Kidney (tissue), 14 donors: ENCODE data around the gene CSF1. TPM values are rescaled to one million over a fixed set of nuclear protein-coding genes. Genes with fewer than 3 reads are reported as not detected.

Source experiments
- DNase-seq, 5 donors: peaks; one replicate each; pipeline ENCODE4 v3.0.0-alpha.2; 2013 to 2020
- FAIRE-seq: peaks from 2 replicates; lab custom pipeline; 2012; peaks lifted over from hg19 to GRCh38; lab: Jason Lieb, UNC
- H3K27ac ChIP-seq, 2 donors: one replicate each; pipeline ENCODE4 v1.7.0; 2013; ENCODE audit warnings: low read depth in 2 of 2, low read length in 2 of 2, inconsistent platforms in 1 of 2
- H3K27me3 ChIP-seq: one replicate; pipeline ENCODE4 v1.7.1; 2013; ENCODE audit warnings: low read length, inconsistent platforms; ENCODE audit not compliant: control insufficient read depth, insufficient read depth
- H3K36me3 ChIP-seq, 3 donors: one replicate each; pipeline versions ENCODE4 v1.7.0 to v1.7.1; 2013; ENCODE audit warnings: low read length in 3 of 3, control low read depth in 1 of 3, inconsistent platforms in 1 of 3; ENCODE audit not compliant: insufficient read depth in 3 of 3, control insufficient read depth in 2 of 3
- H3K4me1 ChIP-seq, 3 donors: one replicate each; pipeline versions ENCODE4 v1.7.0 to v1.7.1; 2013; ENCODE audit warnings: low read length in 3 of 3, inconsistent platforms in 1 of 3, low read depth in 1 of 3; ENCODE audit not compliant: control insufficient read depth in 2 of 3, insufficient read depth in 2 of 3
- H3K4me3 ChIP-seq, 3 donors: one replicate each; pipeline versions ENCODE4 v1.7.0 to v1.8.1; 2013; ENCODE audit warnings: low read length in 3 of 3, control low read depth in 1 of 3, inconsistent platforms in 1 of 3
- H3K9ac ChIP-seq, 3 donors: one replicate each; pipeline versions ENCODE4 v1.7.0 to v1.7.1; 2013; ENCODE audit warnings: low read length in 3 of 3, control low read depth in 1 of 3, inconsistent platforms in 1 of 3
- H3K9me3 ChIP-seq, 3 donors: one replicate each; pipeline versions ENCODE4 v1.7.0 to v1.7.1; 2013; ENCODE audit warnings: low read length in 3 of 3, control low read depth in 1 of 3, inconsistent platforms in 1 of 3; ENCODE audit not compliant: control insufficient read depth in 2 of 3, insufficient read depth in 1 of 3
- CTCF ChIP-seq: IDR thresholded peaks from 3 replicates; pipeline ENCODE4 v1.5.1; 2012; ENCODE audit warnings: mild to moderate bottlenecking, moderate library complexity, borderline replicate concordance; ENCODE audit not compliant: insufficient read depth; ENCODE audit errors: extremely low read depth
- intact Hi-C: fragments of 100-400 bp; cut with DNase I; formaldehyde crosslinking; loops from one replicate; pipeline ENCODE4 v1.11.1; 2022
- polyA plus RNA-seq: library from polyadenylated mRNA; stranded (reverse); fragments of 350-450 nt; fragmentation: Illumina TruSeq; extraction: RNeasy Lipid Tissue Mini Kit (QIAGEN cat#74804); gene quantifications from one replicate; pipeline ENCODE4 v1.2.3, GENCODE V29; 2014; ENCODE audit warnings: low read depth, low replicate concordance; ENCODE audit not compliant: insufficient read depth
- total RNA-seq: library from RNA; stranded (reverse); fragmentation: NEBNext Ultra II Directional; extraction: Animal tissue kit (Norgen Biotek cat#: 25700); gene quantifications from one replicate; pipeline ENCODE4 v1.2.1, GENCODE V29; 2021
- donor health status: control.
- donor health status: control.
- donor health status: control.
- donor health status: control.
- donor health status: control.
- donor health status: DM: yes; HTN: yes; CAD: no.
- donor health status: Normal renal cell carcinoma (clear cell type).

CSF1 gene
- total and polyA plus RNA-seq, 2 donors from 2014 or later, result 11.1 to 33.8 TPM

- H3K4me1 ChIP-seq, result peaks cover 0 to 19% (median 4%) of the 10 kb centered on the region in 3 donors
- H3K27me3 ChIP-seq, result no peaks in the 10 kb centered on the region
- intact Hi-C loops, result no loop called here
- no peak for TF ChIP-seq CTCF
- no peak overlapping the region for H3K27ac ChIP-seq
- no peaks in the 10 kb centered on the region for H3K36me3 ChIP-seq
- H3K9me3 ChIP-seq, result no peaks in the 10 kb centered on the region
- no peak overlapping the region for H3K4me3 ChIP-seq
- H3K9ac ChIP-seq, result no peak overlapping the region
- DNase-seq, result no peak
- FAIRE-seq, result no peak
These were observed 1.8 kb upstream of the CSF1 start for GRCh38 chr1:109908836-109909235.

GRCh38 chr1:109909561-109909960 lies 1.1 kb upstream of the CSF1 start:
- Histone ChIP-seq H3K36me3 (no peaks in the 10 kb centered on the region), H3K27me3 (no peaks in the 10 kb centered on the region), H3K4me3 (no peak overlapping the region), H3K27ac (peak overlapping the region in 1 of 2 donors; percentile 5), H3K9ac (peak overlapping the region in 1 of 3 donors; percentile 70), H3K4me1 (peaks cover 0 to 26% (median 4%) of the 10 kb centered on the region in 3 donors), H3K9me3 (no peaks in the 10 kb centered on the region)
- no peak for TF ChIP-seq CTCF
- intact Hi-C loops, result no loop called here
- DNase-seq, result no peak
- no peak for FAIRE-seq

DNA sequence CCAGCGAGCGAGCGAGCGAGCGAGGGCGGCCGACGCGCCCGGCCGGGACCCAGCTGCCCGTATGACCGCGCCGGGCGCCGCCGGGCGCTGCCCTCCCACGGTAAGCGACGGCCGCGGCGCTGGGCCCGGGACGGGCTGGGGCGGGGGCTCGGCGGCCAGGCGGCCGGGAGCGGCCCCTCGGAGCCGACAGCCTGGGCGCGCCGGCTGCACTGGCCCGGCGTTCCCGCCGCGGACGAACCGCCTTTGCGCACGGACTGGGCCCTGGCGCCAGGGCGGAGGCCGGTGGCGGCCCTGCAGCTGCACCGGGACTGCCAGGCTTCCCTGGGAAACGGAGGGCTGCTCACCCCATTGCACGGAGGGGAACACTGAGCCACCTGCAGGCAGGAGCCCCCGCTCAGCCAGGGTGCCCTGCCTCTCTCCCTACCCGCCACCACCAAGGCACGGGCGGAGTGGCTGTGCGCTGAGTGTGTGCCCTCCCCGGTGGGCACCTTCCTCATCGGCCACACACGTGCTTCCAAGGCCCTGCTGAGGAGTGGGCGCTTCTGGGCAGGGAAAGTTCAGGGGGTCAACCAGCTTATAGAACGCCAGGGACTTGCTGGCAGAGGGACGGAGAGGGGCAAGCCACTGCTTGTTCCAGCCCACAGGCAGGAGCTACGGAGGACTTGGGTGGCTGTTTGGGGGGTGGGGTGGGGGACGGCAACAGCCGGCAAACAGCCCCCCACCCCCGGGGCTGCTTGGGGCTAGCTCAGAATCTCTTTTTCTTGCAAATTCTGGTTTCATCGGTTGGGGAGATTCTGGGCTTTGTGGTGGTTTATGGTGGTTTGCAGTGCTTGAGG lies 532 bp downstream of the CSF1 start:
- H3K36me3 ChIP-seq, result peaks cover 0 to under 1% (median 0%) of the 10 kb centered on the region in 3 donors
- peaks cover 0 to 28% (median 4%) of the 10 kb centered on the region in 3 donors for H3K4me1 ChIP-seq
- DNase-seq, result peak in 1 of 5 donors; percentile 30
- H3K9me3 ChIP-seq, result no peaks in the 10 kb centered on the region
- peak overlapping the region; percentile 49 to 75 for H3K27ac ChIP-seq
- no peak for FAIRE-seq
- TF ChIP-seq CTCF, result no peak
- H3K9ac ChIP-seq, result peak overlapping the region in 2 of 3 donors; percentile 67 to 79
- no peaks in the 10 kb centered on the region for H3K27me3 ChIP-seq
- intact Hi-C loops, result no loop called here
- peak overlapping the region; percentile 52 to 70 (median 69) for H3K4me3 ChIP-seq
